BJ (cell line): Measurements from ENCODE around the gene TSPAN31. TPM values are rescaled to one million over a fixed set of nuclear protein-coding genes. Genes with fewer than 3 reads are reported as not detected.
A peak's percentile ranks its signal among the peaks of the same experiment; 100 is the strongest.

Experiments used
- CTCF ChIA-PET: fragments of 350-600 bp; formaldehyde crosslinking; extraction: SDS; loops from one replicate; lab custom pipeline; 2021; ENCODE audit warnings: antibody characterized with exemption, inconsistent platforms; lab: Yijun Ruan, JAX
- POLR2A ChIA-PET: fragments of 300-600 bp; sonication (Branson Sonifier 250); formaldehyde crosslinking; extraction: SDS; loops from one replicate; lab custom pipeline; 2021; ENCODE audit warnings: antibody characterized with exemption; lab: Charles Lee
- DNase-seq: peaks from one replicate; pipeline ENCODE4 v3.0.0-alpha.2; 2011; ENCODE audit warnings: low read depth
- H3K27me3 ChIP-seq: 2 replicates; pipeline ENCODE4 v1.6.0; 2011; ENCODE audit warnings: low read length; ENCODE audit not compliant: control insufficient read depth, insufficient read depth
- H3K36me3 ChIP-seq: 2 replicates; pipeline ENCODE4 v1.5.1; 2011; ENCODE audit warnings: low read length; ENCODE audit not compliant: control insufficient read depth, insufficient read depth
- H3K4me3 ChIP-seq: 2 replicates; pipeline ENCODE4 v1.5.1; 2011; ENCODE audit warnings: low read depth, mild to moderate bottlenecking, control low read depth, low read length
- CTCF ChIP-seq: IDR thresholded peaks from 2 replicates; pipeline ENCODE4 v1.5.1; 2011; ENCODE audit warnings: low read depth, mild to moderate bottlenecking, control low read depth, inconsistent platforms, low read length, moderate library complexity; ENCODE audit not compliant: insufficient read depth
- polyA plus RNA-seq: library from polyadenylated mRNA; depleted of rRNA; stranded (reverse); fragments of >200 nt; gene quantifications from 2 replicates; pipeline ENCODE4 v1.2.3, GENCODE V29; 2011

Gene TSPAN31
- polyA plus RNA-seq, 1 experiment, result 25.7 TPM

DNA sequence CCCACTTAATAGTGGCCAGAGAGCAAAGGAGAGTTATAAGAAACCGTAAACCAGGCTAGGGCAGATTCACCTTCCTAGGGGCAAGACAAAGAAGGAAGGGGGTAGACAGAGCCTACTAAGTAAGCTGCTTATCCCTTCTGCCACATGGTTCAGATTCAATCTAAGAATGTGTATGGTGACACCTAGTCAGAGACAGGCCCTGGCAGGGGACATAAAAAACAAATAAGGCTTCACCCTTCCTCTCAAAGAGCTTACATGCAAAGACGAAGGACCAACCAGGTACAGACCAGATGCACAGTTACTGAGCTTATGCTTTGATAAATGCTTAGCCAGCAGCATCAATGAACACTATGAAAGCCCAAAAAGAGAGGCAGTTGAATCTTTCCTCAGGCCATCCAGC, 17.6 kb downstream of the TSPAN31 start:
- peaks cover 8% of the 10 kb centered on the region; the same call in 1 of the 2 replicates for H3K27me3 ChIP-seq
- POLR2A ChIA-PET, result no interaction called here
- no peak for TF ChIP-seq CTCF
- no peak for DNase-seq
- no peak overlapping the region for H3K4me3 ChIP-seq
- H3K36me3 ChIP-seq, result no peaks in the 10 kb centered on the region; the same call in 1 of the 2 replicates
- CTCF ChIA-PET, result interaction anchor here (0.6 to 1.0 kb wide), 2 partner anchors 37 to 143 kb away, joined by 3 read pairs; no protein-coding TSS in a partner anchor

DNA sequence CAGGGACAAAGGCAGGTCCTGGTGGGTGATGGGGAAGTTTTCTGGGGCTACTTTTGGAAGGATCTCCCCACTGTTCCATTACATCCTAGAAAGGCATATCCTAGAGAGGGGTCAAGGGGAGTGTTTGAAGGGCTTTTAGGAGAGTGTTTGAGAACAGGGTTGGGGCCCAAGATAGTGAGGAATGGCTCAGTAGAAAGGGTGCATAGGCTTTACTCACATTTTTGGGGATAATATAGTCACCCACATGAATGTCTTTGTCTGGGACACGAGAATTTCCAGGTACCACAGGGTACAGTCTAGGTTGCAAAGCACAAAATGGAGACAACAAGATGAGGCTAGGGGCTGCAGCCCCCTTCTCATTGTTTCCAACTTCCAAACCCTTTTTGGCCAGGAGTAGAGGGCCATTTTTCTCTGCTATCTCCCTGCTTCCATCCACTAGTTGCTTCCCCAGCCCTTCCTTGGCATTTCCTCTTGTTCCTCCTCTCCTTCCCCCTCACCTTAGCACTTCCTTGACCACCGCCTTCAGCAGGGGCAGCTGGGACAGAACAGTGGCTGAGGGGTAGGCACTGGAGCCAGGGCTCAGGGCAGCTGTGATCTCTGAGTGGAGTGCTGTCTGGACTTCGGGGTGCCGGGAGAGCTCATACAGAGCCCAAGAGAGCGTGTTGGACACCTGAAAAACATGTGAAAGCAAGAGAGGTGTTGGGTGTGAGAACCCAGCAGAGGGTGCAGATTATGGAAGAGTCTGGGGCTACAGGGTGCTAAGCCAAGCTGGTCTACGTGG, 19.2 kb downstream of the TSPAN31 start:
- peaks cover 8% of the 10 kb centered on the region; the same call in 1 of the 2 replicates for H3K27me3 ChIP-seq
- no peaks in the 10 kb centered on the region; the same call in 1 of the 2 replicates for H3K36me3 ChIP-seq
- no peak for DNase-seq
- H3K4me3 ChIP-seq, result no peak overlapping the region
- POLR2A ChIA-PET, result no interaction called here
- TF ChIP-seq CTCF, result no peak
- CTCF ChIA-PET, result interaction anchor here (0.7 to 0.9 kb wide), 2 partner anchors 19 to 27 kb away, joined by 3 read pairs; partner anchors contain the start of gene TSFM

GRCh38 chr12:57764662-57765002, 19.8 kb downstream of the TSPAN31 start:
- no peak for TF ChIP-seq CTCF
- ChIA-PET POLR2A (no interaction called here), CTCF (interaction anchor here (0.7 to 0.9 kb wide), 2 partner anchors 18 to 27 kb away, joined by 3 read pairs; partner anchors contain the start of gene TSFM)
- no peak for DNase-seq
- Histone ChIP-seq H3K4me3 (peak overlapping the region; percentile 33), H3K27me3 (peaks cover 8% of the 10 kb centered on the region; the same call in 1 of the 2 replicates), H3K36me3 (peaks cover 2% of the 10 kb centered on the region; the same call in 1 of the 2 replicates)

GRCh38 chr12:57765003-57765697, 20.3 kb downstream of the TSPAN31 start:
- TF ChIP-seq CTCF, result peak; percentile 50
- ChIA-PET CTCF (interaction anchor here (0.7 to 0.9 kb wide), 2 partner anchors 18 to 28 kb away, joined by 3 read pairs; partner anchors contain the start of gene TSFM), POLR2A (no interaction called here)
- peaks cover 8% of the 10 kb centered on the region; the same call in 1 of the 2 replicates for H3K27me3 ChIP-seq
- H3K36me3 ChIP-seq, result peaks cover 2% of the 10 kb centered on the region; the same call in 1 of the 2 replicates
- DNase-seq, result no peak
- peak overlapping the region; percentile 33 for H3K4me3 ChIP-seq
